Measurements from ENCODE around the gene CAMLG. TPM values are rescaled to one million over a fixed set of nuclear protein-coding genes. Genes with fewer than 3 reads are reported as not detected.
"Not testable (repeated sequence)": the region's sequence is repeated elsewhere in the genome, so short reads cannot be mapped to it uniquely, and the experiment has no call there.

The CAMLG gene
- total RNA-seq, 2 experiments from 2014 or later: 19.8 to 35.2 TPM

DNA sequence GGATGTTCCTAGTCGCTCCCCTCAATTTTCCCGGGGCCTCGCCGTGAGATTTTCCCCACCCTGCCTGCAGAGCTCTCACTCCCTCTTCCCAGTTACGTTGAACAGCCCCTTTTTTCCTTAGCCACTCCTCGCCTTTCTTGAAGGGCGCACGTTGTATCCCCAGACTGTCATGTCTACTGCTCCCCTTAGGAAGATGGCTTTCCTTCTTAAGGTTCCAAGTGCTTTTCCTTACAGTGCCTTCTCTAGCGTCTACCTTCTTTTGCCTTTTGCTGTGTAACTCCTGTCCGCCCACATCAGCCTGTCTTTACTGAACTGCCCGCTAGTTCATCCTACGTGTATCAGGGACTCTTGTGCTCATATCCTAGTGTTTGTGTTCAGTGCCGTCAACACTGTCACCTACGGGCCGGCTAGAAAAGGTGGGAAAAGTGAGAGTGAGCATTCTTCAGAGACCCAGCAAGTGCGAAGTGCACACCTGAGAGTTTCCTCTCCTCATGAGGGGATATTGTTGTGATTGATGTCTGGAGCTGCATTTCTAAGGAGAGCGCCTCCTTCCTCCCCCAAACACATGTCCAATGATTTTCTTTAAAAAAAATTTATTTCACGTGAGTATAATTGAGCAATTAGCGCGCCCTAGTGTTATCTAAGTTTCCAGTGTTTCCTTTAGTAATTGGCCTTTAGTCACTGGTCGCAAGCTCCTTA is 764 bp downstream of the CAMLG start:
- H3K4me1 Mint-ChIP-seq: peaks cover 27% of the 10 kb centered on the region
- peaks cover 13% of the 10 kb centered on the region for H3K36me3 Mint-ChIP-seq (ENCODE audit: low read depth)
- CTCF ChIA-PET: interaction anchor here (0.7 to 4.2 kb wide), 19 partner anchors 10 to 695 kb away, joined by 3 to 50 read pairs (median 4); partner anchors contain the start of genes C5orf24, DDX46, PCBD2 and PPP2CA
- DNase-seq: peak; percentile 58
- peak overlapping the region; percentile 95 for H3K27ac Mint-ChIP-seq
- H3K27me3 Mint-ChIP-seq: no peaks in the 10 kb centered on the region
- intact Hi-C loops (cut with DNase I, micrococcal nuclease): loop anchor here (1.0 to 5.0 kb wide), 17 partner anchors 19 to 562 kb away; partner anchors contain the start of genes C5orf24 (in 2 of the 2), DDX46 (in 2 of the 2), PCBD2 (in 2 of the 2) and CDKL3 (in 1 of the 2)
- H3K4me3 Mint-ChIP-seq: peak overlapping the region; percentile 94
- POLR2A ChIA-PET: interaction anchor here (0.6 to 3.8 kb wide), 9 partner anchors 10 to 808 kb away, joined by 3 to 19 read pairs (median 3); partner anchors contain the start of genes C5orf24, DDX46 and PCBD2
- ATAC-seq: peak; percentile 33
- no peaks in the 10 kb centered on the region for H3K9me3 Mint-ChIP-seq (ENCODE audit: low read depth)

DNA sequence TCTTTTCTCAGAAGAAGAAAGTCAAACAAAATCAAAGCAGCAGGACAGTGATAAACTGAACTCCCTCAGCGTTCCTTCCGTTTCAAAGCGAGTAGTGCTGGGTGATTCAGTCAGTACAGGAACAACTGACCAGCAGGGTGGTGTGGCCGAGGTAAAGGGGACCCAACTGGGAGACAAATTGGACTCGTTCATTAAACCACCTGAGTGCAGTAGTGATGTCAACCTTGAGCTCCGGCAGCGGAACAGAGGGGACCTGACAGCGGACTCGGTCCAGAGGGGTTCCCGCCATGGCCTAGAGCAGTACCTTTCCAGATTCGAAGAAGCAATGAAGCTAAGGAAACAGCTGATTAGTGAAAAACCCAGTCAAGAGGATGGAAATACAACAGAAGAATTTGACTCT is 2.7 kb downstream of the CAMLG start:
- Mint-ChIP-seq H3K4me1 (peaks cover 27% of the 10 kb centered on the region), H3K27me3 (no peaks in the 10 kb centered on the region), H3K36me3 (ENCODE audit: low read depth) (peaks cover 16% of the 10 kb centered on the region), H3K4me3 (no peak overlapping the region), H3K9me3 (ENCODE audit: low read depth) (no peaks in the 10 kb centered on the region), H3K27ac (no peak overlapping the region)
- ChIA-PET POLR2A (interaction anchor here (3.8 kb wide), 1 partner anchor 17 kb away, joined by 19 read pairs; the partner anchor contains the start of gene DDX46), CTCF (interaction anchor here (0.8 to 4.2 kb wide), 6 partner anchors 8 to 556 kb away, joined by 3 to 50 read pairs (median 4); partner anchors contain the start of gene DDX46)
- no peak for DNase-seq
- no peak for ATAC-seq
- intact Hi-C loops (cut with DNase I, micrococcal nuclease): no loop called here

DNA sequence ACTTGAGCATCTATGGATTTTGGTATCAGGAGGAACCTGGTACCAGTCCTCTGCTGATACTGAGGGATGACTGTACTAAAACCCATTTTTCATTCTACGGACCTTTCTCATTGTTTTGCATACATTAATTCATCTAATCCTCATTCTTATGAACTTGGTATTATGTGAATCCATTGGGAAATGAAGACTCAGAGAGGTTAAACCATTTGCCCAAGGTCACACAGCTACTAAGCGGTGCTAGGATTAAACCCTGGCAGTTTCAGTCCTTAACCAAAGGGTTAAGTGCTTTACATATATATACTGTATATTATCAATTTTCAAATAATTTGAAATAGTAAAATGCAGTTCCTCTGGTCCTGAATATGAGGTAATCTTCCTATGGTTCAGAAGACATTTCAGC is 3.8 kb downstream of the CAMLG start:
- Mint-ChIP-seq H3K27ac (no peak overlapping the region), H3K9me3 (ENCODE audit: low read depth) (no peaks in the 10 kb centered on the region), H3K4me1 (peaks cover 27% of the 10 kb centered on the region), H3K4me3 (no peak overlapping the region), H3K36me3 (ENCODE audit: low read depth) (peaks cover 16% of the 10 kb centered on the region), H3K27me3 (no peaks in the 10 kb centered on the region)
- CTCF ChIA-PET: interaction anchor here (0.7 to 0.8 kb wide), 2 partner anchors 17 to 157 kb away, joined by 3 read pairs; partner anchors contain the start of gene DDX46
- no peak for DNase-seq
- no peak for ATAC-seq
- intact Hi-C loops (cut with DNase I, micrococcal nuclease): no loop called here
- POLR2A ChIA-PET: interaction anchor here (0.7 to 0.9 kb wide), 2 partner anchors 15 to 134 kb away, joined by 5 to 13 read pairs; no protein-coding TSS in a partner anchor

DNA sequence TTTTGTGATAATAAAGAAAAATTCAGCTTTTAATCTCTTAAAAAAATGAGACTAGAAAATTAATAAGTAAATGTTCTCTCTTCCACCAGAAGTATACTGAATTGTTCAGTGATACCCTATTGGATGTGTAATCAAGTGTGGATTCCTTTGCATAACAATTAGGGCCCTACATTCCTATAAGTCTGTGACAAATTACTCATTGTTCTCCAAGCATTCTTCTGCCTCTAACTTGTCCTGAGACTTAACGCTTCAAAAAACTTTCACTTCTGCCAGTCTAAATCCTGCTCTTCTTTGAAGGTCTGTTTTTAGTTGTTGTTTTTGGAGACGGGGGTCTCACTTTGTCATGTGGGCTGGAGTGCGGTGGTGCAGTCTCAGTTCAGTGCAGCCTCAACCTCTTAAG is 11.1 kb downstream of the CAMLG start:
- CTCF ChIA-PET: interaction anchor here (0.6 to 1.3 kb wide), 3 partner anchors 9 to 277 kb away, joined by 3 to 6 read pairs (median 3); partner anchors contain the start of gene CAMLG
- H3K36me3 Mint-ChIP-seq (ENCODE audit: low read depth): peaks cover 14% of the 10 kb centered on the region
- no peak overlapping the region for H3K4me3 Mint-ChIP-seq
- intact Hi-C loops (cut with DNase I, micrococcal nuclease): no loop called here
- ATAC-seq (no peak), DNase-seq (no peak)
- no peaks in the 10 kb centered on the region for H3K4me1 Mint-ChIP-seq
- H3K9me3 Mint-ChIP-seq (ENCODE audit: low read depth): no peaks in the 10 kb centered on the region
- H3K27me3 Mint-ChIP-seq: no peaks in the 10 kb centered on the region
- POLR2A ChIA-PET: interaction anchor here (0.6 kb wide), 1 partner anchor 11 kb away, joined by 3 read pairs; the partner anchor contains the start of gene CAMLG
- H3K27ac Mint-ChIP-seq: no peak overlapping the region

DNA sequence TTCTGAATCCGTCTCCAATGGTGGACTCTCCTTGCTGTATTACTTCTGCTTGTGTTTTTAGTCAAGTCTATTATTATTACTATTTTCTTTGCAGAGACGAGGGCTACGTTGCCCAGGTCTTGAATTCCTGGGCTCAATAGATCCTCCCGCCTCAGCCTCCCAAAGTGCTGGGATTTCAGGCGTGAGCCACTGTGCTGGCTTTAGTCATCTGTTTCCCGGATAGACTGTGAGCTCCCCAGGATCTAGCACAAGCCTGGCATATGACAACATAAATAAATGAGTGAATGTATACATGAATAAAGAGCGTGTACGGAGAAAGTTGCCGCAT is 19.8 kb downstream of the CAMLG start:
- peak overlapping the region; percentile 94 for H3K4me3 Mint-ChIP-seq
- H3K36me3 Mint-ChIP-seq (ENCODE audit: low read depth): peaks cover 3% of the 10 kb centered on the region
- CTCF ChIA-PET: interaction anchor here (0.7 to 4.4 kb wide), 11 partner anchors 10 to 171 kb away, joined by 3 to 50 read pairs (median 4); partner anchors contain the start of gene CAMLG
- DNase-seq (no peak), ATAC-seq (no peak)
- no peaks in the 10 kb centered on the region for H3K9me3 Mint-ChIP-seq (ENCODE audit: low read depth)
- H3K27me3 Mint-ChIP-seq: no peaks in the 10 kb centered on the region
- POLR2A ChIA-PET: interaction anchor here (0.6 to 2.9 kb wide), 4 partner anchors 18 to 177 kb away, joined by 3 to 19 read pairs (median 4); partner anchors contain the start of genes C5orf24 and CAMLG
- H3K27ac Mint-ChIP-seq: peak overlapping the region; percentile 89
- H3K4me1 Mint-ChIP-seq: peaks cover 29% of the 10 kb centered on the region
- intact Hi-C loops (cut with DNase I, micrococcal nuclease): loop anchor here (1.0 to 2.0 kb wide), 11 partner anchors 20 to 753 kb away; partner anchors contain the start of genes CAMLG (in 2 of the 2), PCBD2 (in 2 of the 2), SAR1B (in 2 of the 2) and SEC24A (in 2 of the 2)

DNA sequence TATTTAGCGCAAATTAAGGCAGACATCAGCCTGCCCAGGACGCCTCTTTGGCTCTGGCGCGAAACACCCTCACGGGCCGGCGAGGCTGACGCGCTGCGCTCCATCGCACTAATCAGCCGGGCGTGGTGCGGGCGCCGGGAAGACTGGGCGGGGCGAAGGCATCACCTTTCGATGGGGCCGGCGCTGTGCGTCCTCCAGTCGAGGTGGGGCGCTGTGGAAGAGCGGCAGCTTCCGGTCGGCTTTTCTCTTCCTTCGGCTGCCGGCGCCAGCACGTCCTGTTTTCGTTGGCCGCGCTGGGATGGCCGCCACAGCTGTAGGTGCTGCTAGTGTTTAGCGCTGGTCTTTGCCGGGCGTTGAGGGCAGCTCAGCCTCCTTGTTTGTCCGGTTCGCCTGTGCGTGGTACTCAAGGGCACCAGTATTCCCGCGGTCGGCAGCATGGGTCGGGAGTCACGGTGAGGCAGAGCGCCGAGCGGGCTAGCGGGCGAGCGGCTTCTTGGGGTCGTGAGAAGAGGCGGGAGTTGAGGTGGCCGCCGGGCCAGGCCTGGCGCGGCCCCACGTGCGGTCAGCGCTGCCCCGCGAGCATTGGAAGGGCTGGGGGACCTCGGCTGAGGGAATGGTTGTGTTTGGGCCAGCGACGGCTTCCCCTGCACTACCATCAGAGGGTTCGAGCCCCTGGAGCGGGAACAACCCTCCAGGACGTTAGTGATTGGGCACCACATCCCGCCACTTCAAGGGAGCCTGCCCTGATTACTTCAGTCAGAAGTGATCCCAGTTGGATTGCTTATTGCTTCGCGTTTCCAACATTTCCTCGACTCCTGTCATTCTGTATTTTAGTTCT is 20.4 kb downstream of the CAMLG start, which contains the start of gene DDX46:
DDX46 (plus strand) TSS at position 276 of the 838 bp plus-strand sequence; CDS start at position 436, 160 bp downstream.
- ATAC-seq (peak; percentile 99), DNase-seq (peak; percentile 98)
- peaks cover 29% of the 10 kb centered on the region for H3K4me1 Mint-ChIP-seq
- H3K27me3 Mint-ChIP-seq: no peaks in the 10 kb centered on the region
- ChIA-PET CTCF (interaction anchor here (0.7 to 4.4 kb wide), 8 partner anchors 15 to 172 kb away, joined by 3 to 50 read pairs (median 4); partner anchors contain the start of gene CAMLG), POLR2A (interaction anchor here (0.6 to 2.9 kb wide), 5 partner anchors 19 to 530 kb away, joined by 3 to 19 read pairs (median 4); partner anchors contain the start of genes C5orf24 and CAMLG)
- H3K36me3 Mint-ChIP-seq (ENCODE audit: low read depth): peaks cover 3% of the 10 kb centered on the region
- no peaks in the 10 kb centered on the region for H3K9me3 Mint-ChIP-seq (ENCODE audit: low read depth)
- intact Hi-C loops (cut with DNase I, micrococcal nuclease): loop anchor here (1.0 to 2.0 kb wide), 11 partner anchors 20 to 753 kb away; partner anchors contain the start of genes CAMLG (in 2 of the 2), PCBD2 (in 2 of the 2), SAR1B (in 2 of the 2) and SEC24A (in 2 of the 2)
- H3K4me3 Mint-ChIP-seq: peak within 1 kb of the TSS; percentile 94
- H3K27ac Mint-ChIP-seq: peak within 1 kb of the TSS; percentile 89

DNA sequence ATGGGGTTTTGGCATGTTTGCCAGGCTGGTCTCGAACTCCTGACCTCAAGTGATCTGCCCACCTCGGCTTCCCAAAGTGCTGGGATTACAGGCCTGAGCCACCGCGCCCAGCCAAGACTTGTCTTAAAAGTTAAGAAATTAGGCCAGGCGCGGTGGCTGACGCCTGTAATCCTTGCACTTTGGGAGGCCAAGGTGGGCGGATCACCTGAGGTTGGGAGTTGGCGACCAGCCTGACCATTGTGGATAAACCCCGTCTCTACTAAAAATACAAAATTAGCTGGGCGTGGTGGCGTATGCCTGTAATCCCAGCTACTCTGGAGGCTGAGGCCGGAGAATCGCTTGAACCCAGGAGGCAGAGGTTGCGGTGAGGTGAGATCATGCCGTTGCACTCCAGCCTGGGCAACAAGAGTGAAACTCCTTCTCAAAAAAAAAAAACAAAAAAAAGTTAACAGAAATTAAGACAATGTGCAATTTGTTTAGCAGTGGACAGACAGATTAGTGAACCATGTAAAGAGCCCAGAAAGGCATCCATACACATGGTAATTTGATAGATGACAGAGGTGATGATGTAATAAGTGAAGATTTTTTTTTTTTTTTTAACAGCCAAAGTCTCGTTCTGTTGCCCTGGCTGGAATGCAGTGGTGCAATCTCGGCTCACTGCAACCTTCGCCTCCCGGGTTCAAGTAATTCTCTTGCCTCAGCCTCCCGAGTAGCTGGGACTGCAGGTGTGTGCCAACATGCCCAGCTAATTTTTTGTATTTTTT is 29.4 kb downstream of the CAMLG start:
- H3K27me3 Mint-ChIP-seq; H3K9me3 Mint-ChIP-seq (ENCODE audit: low read depth); H3K4me1 Mint-ChIP-seq; H3K27ac Mint-ChIP-seq; DNase-seq; H3K4me3 Mint-ChIP-seq; POLR2A ChIA-PET; ATAC-seq; intact Hi-C loops (cut with DNase I, micrococcal nuclease): not testable (repeated sequence)
- CTCF ChIA-PET: interaction anchor here (0.6 kb wide), 1 partner anchor 82 kb away, joined by 3 read pairs; no protein-coding TSS in a partner anchor
- peaks cover 39% of the 10 kb centered on the region for H3K36me3 Mint-ChIP-seq (ENCODE audit: low read depth)

DNA sequence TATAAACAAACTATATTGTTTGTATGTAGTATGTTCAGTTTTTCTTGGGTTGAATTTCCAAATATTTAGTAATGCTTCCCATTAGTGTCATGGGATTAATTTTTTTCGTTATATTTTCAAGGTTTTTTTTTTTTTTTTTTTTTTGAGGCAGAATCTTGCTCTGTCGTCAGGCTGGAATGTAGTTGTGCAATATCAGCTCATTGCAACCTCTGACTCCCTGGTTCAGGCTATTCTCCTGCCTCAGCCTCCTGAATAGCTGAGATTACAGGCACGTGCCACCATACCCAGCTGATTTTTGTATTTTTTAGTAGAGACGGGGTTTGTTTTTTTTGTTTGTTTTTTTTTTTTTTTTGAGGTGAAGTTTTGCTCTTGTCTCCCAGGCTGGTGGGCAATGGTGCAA is 30.9 kb downstream of the CAMLG start:
- Mint-ChIP-seq H3K27me3 (no peaks in the 10 kb centered on the region), H3K4me3 (no peak overlapping the region), H3K9me3 (ENCODE audit: low read depth) (no peaks in the 10 kb centered on the region), H3K36me3 (ENCODE audit: low read depth) (peaks cover 45% of the 10 kb centered on the region), H3K27ac (no peak overlapping the region), H3K4me1 (no peaks in the 10 kb centered on the region)
- ChIA-PET CTCF (no interaction called here), POLR2A (no interaction called here)
- ATAC-seq (no peak), DNase-seq (no peak)
- intact Hi-C loops (cut with DNase I, micrococcal nuclease): no loop called here

DNA sequence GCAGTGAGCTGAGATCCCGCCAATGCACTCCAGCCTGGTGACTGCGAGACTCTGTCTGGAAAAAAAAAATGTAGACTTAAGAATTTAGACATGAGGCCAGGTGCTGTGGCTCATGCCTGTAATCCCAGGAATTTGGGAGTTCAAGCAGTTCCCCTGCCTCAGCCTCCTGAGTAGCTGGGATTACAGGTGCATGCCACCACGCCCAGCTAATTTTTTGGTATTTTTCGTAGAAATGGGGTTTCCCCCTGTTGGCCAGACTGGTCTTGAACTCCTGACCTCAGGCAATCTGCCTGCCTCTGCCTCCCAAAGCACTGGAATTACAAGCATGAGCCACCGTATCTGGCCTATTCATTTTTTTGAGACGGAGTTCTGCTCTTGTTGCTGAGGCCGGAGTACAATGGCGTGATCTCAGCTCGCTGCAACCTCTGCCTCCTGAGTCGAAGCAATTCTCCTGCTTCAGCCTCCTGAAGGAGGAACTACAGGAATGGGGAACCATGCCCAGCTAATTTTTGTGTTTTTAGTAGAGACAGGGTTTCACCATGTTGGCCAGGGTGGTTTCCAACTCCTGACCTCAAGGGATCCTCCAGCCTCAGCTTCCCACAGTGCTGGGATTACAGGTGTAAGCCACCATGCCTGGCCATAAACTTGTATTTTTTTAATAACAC is 34.2 kb downstream of the CAMLG start:
- H3K36me3 Mint-ChIP-seq (ENCODE audit: low read depth): peaks cover 43% of the 10 kb centered on the region
- CTCF ChIA-PET: interaction anchor here (1.3 kb wide), 1 partner anchor 185 kb away, joined by 3 read pairs; no protein-coding TSS in a partner anchor

DNA sequence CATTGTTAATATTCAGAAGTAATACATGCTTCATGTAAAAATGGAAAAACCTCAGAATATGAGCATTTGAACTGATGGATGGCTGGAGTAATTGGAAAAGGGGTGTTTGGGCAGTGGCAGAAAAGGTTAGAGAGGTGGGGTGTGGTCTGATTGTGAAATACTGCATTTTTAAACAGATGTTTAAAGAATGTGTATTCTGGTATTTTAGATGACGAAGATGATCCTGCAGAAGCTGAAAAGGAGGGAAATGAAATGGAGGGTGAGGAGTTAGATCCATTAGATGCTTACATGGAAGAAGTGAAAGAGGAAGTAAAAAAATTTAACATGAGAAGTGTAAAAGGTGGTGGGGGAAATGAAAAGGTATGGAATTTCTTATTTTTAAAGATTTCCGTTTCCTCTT is 39.0 kb downstream of the CAMLG start:
- ATAC-seq: no peak
- no peaks in the 10 kb centered on the region for H3K9me3 Mint-ChIP-seq (ENCODE audit: low read depth)
- no peaks in the 10 kb centered on the region for H3K27me3 Mint-ChIP-seq
- peak overlapping the region; percentile 16 for H3K27ac Mint-ChIP-seq
- DNase-seq: no peak
- ChIA-PET CTCF (no interaction called here), POLR2A (no interaction called here)
- intact Hi-C loops (cut with DNase I, micrococcal nuclease): no loop called here
- peaks cover 38% of the 10 kb centered on the region for H3K36me3 Mint-ChIP-seq (ENCODE audit: low read depth)
- H3K4me1 Mint-ChIP-seq: no peaks in the 10 kb centered on the region
- H3K4me3 Mint-ChIP-seq: no peak overlapping the region

More for the DNA sequence above, 34.2 kb downstream of the CAMLG start:
- no peak overlapping the region for H3K4me3 Mint-ChIP-seq
- POLR2A ChIA-PET: no interaction called here
- no peaks in the 10 kb centered on the region for H3K4me1 Mint-ChIP-seq
- DNase-seq: no peak
- no peaks in the 10 kb centered on the region for H3K27me3 Mint-ChIP-seq
- H3K9me3 Mint-ChIP-seq (ENCODE audit: low read depth): no peaks in the 10 kb centered on the region
- ATAC-seq: no peak
- intact Hi-C loops (cut with DNase I, micrococcal nuclease): no loop called here
- no peak overlapping the region for H3K27ac Mint-ChIP-seq

Measured in activated CD4-positive, alpha-beta T cell treated with anti-CD3 and anti-CD28 coated beads for 36 hours (primary cell).